ENCODE results near the gene TMEM138.

GRCh38 chr11:61332797-61333549 lies 29.2 kb upstream of the TMEM138 start, which contains the start of the genes DDB1 and TKFC:
- TF ChIP-seq TARDBP (IDR thresholded peaks at IDR 0.05): no peak
- no peak for TF ChIP-seq FOXA1 (IDR thresholded peaks at IDR 0.05)
- no peak for TF ChIP-seq ARNT (IDR thresholded peaks at IDR 0.05)
- no peak for TF ChIP-seq FOXK2 (IDR thresholded peaks at IDR 0.05)
- no peak for TF ChIP-seq ZNF384 (IDR thresholded peaks at IDR 0.05)
- no peak for TF ChIP-seq FOXM1 (IDR thresholded peaks at IDR 0.05; ENCODE audit: borderline replicate concordance)
- TF ChIP-seq ELF4 (IDR thresholded peaks at IDR 0.05): no peak
- no peak for TF ChIP-seq CTBP1 (IDR thresholded peaks at IDR 0.05; ENCODE audit: borderline replicate concordance)
- TF ChIP-seq SUZ12 (IDR thresholded peaks at IDR 0.05): no peak
- TF ChIP-seq HDGF (IDR thresholded peaks at IDR 0.05; ENCODE audit: borderline replicate concordance): no peak
